Chondrocyte (in vitro differentiated cells): Measurements from ENCODE around the gene IFT22. TPM values are rescaled to one million over a fixed set of nuclear protein-coding genes. Genes with fewer than 3 reads are reported as not detected.

Source experiments
- DNase-seq: peaks from one replicate; pipeline ENCODE4 v3.0.0; 2021; ENCODE audit warnings: mixed read lengths, low spot score
- H3K27ac Mint-ChIP-seq: one replicate; pipeline ENCODE4 v1.8.0; 2021; ENCODE audit warnings: mild to moderate bottlenecking, moderate library complexity, mixed read lengths; ENCODE audit not compliant: unreplicated experiment
- H3K27me3 Mint-ChIP-seq: 2 replicates; pipeline ENCODE4 v1.8.0; 2021; ENCODE audit warnings: low read depth, mixed read lengths
- H3K36me3 Mint-ChIP-seq: 2 replicates; pipeline ENCODE4 v1.8.0; 2021; ENCODE audit warnings: low read depth, mixed read lengths
- H3K4me1 Mint-ChIP-seq: 2 replicates; pipeline ENCODE4 v1.8.0; 2021; ENCODE audit warnings: low read depth, mild to moderate bottlenecking, mixed read lengths
- H3K4me3 Mint-ChIP-seq: one replicate; pipeline ENCODE4 v1.8.0; 2021; ENCODE audit warnings: mild to moderate bottlenecking, moderate library complexity, mixed read lengths; ENCODE audit not compliant: unreplicated experiment
- H3K9me3 Mint-ChIP-seq: 2 replicates; pipeline ENCODE4 v1.8.0; 2021; ENCODE audit warnings: low read depth, mixed read lengths
- total RNA-seq: library from RNA; stranded (reverse); gene quantifications from 3 replicates; pipeline ENCODE4 v1.2.1, GENCODE V29; 2021
- TF ChIP-seq, protein P1 (sequence below): fragments of 200-600 bp; sonication (generic); IDR thresholded peaks from 2 replicates; pipeline ENCODE4 v1.5.0; 2021; ENCODE audit warnings: antibody characterized with exemption, mild to moderate bottlenecking, moderate library complexity

The IFT22 gene
- total RNA-seq, 1 donor from 2014 or later, result 24.3 TPM

DNA sequence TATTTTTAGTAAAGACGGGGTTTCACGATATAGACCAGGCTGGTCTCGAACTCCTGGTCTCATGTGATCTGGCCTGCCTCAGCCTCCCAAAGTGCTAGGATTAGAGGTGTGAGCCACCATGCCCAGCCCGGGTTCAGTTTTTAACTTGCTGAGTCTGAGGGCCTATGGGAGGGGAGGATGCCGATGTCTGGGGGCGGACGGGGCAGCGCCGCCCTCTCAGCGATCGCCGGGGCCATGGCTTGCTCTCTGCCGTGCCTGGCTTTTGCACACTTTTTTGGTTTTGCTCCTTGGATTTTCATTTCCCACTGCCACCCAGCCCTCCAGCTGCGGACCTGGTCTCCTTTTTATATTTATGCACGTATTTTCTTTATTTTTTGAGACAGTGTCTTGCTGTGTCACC is 25.9 kb upstream of the IFT22 start:
- no peak overlapping the region for H3K4me3 Mint-ChIP-seq
- DNase-seq, result no peak
- no peaks in the 10 kb centered on the region for H3K9me3 Mint-ChIP-seq

GRCh38 chr7:101342892-101343291 is 21.3 kb upstream of the IFT22 start:
- H3K27ac Mint-ChIP-seq, result no peak overlapping the region
- H3K4me3 Mint-ChIP-seq, result no peak overlapping the region
- TF ChIP-seq, protein P1, sequence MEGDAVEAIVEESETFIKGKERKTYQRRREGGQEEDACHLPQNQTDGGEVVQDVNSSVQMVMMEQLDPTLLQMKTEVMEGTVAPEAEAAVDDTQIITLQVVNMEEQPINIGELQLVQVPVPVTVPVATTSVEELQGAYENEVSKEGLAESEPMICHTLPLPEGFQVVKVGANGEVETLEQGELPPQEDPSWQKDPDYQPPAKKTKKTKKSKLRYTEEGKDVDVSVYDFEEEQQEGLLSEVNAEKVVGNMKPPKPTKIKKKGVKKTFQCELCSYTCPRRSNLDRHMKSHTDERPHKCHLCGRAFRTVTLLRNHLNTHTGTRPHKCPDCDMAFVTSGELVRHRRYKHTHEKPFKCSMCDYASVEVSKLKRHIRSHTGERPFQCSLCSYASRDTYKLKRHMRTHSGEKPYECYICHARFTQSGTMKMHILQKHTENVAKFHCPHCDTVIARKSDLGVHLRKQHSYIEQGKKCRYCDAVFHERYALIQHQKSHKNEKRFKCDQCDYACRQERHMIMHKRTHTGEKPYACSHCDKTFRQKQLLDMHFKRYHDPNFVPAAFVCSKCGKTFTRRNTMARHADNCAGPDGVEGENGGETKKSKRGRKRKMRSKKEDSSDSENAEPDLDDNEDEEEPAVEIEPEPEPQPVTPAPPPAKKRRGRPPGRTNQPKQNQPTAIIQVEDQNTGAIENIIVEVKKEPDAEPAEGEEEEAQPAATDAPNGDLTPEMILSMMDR, result no peak
- no peaks in the 10 kb centered on the region for H3K9me3 Mint-ChIP-seq
- H3K27me3 Mint-ChIP-seq, result no peaks in the 10 kb centered on the region
- no peaks in the 10 kb centered on the region for H3K36me3 Mint-ChIP-seq
- no peak for DNase-seq
- H3K4me1 Mint-ChIP-seq, result no peaks in the 10 kb centered on the region

More for the DNA sequence above, 25.9 kb upstream of the IFT22 start:
- TF ChIP-seq, protein P1, result no peak
- Mint-ChIP-seq H3K27me3 (no peaks in the 10 kb centered on the region), H3K36me3 (no peaks in the 10 kb centered on the region), H3K4me1 (no peaks in the 10 kb centered on the region), H3K27ac (no peak overlapping the region)

DNA sequence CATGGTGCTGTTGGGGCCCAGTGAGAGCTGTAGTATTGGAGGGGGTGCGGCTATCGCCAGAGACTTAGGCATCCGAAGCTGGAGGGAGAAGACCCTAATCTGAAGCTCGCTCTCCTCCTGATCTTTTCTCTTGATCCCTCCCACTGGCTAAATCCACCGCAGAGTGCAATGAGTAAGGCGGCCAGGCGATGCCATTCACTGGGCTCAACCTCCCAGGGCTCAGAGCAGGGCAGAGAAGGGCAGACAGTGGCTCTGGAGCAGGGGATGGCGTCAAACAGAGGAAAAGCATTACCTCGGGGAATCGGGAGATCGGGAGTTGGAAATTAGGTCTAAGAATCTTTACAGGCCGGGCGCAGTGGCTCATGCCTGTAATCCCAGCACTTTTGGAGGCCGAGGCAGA is 18.8 kb upstream of the IFT22 start:
- no peak for DNase-seq
- Mint-ChIP-seq H3K27me3 (peaks cover 4% of the 10 kb centered on the region), H3K4me1 (no peaks in the 10 kb centered on the region), H3K9me3 (no peaks in the 10 kb centered on the region), H3K4me3 (no peak overlapping the region), H3K36me3 (no peaks in the 10 kb centered on the region), H3K27ac (no peak overlapping the region)
- TF ChIP-seq, protein P1, result no peak

- Mint-ChIP-seq H3K9me3 (no peaks in the 10 kb centered on the region), H3K27me3 (peaks cover 4% of the 10 kb centered on the region), H3K4me3 (no peak overlapping the region), H3K27ac (no peak overlapping the region), H3K36me3 (no peaks in the 10 kb centered on the region), H3K4me1 (no peaks in the 10 kb centered on the region)
- no peak for DNase-seq
- TF ChIP-seq, protein P1, result no peak
Observed at GRCh38 chr7:101333912-101334311, 12.3 kb upstream of the IFT22 start.

- no peak for DNase-seq
- TF ChIP-seq, protein P1, result no peak
- Mint-ChIP-seq H3K9me3 (no peaks in the 10 kb centered on the region), H3K27me3 (peaks cover 4% of the 10 kb centered on the region), H3K4me3 (no peak overlapping the region), H3K27ac (no peak overlapping the region), H3K4me1 (no peaks in the 10 kb centered on the region), H3K36me3 (no peaks in the 10 kb centered on the region)
Observed at GRCh38 chr7:101332026-101332425, 10.4 kb upstream of the IFT22 start.
